HCT116 (cell line): ENCODE measurements around the gene SERINC3. TPM values are rescaled to one million over a fixed set of nuclear protein-coding genes. Genes with fewer than 3 reads are reported as not detected.

Source experiments
- ATAC-seq: fragments of 200-7000 bp; cut with Tn5 transposase; 2 replicates; pipeline ENCODE4 v1.9.1; 2020; ENCODE audit warnings: mild to moderate bottlenecking, moderate library complexity
- BruUV-seq: library from RNA; stranded (reverse); fragments of 400-500 nt; replicated peaks from 2 replicates; lab custom pipeline; 2021; lab: Mats Ljungman, UMichigan
- CTCF ChIA-PET: fragments of 300-600 bp; sonication (Branson Sonifier 250); formaldehyde crosslinking; loops from one replicate; lab custom pipeline; 2021; ENCODE audit warnings: antibody characterized with exemption; lab: Charles Lee
- POLR2A ChIA-PET: fragments of 300-600, 350-600 bp; sonication (Branson Sonifier 250); formaldehyde crosslinking; loops from one replicate; lab custom pipeline; 2021; ENCODE audit warnings: antibody characterized with exemption; lab: Charles Lee
- RAD21 ChIA-PET, 2 experiments: fragments of 300-600 bp; sonication (Branson Sonifier 250); formaldehyde crosslinking; loops; one replicate each; lab custom pipeline; 2023; ENCODE audit warnings: low total read pairs in 2 of 2; ENCODE audit not compliant: uncharacterized antibody in 2 of 2, unreplicated experiment in 2 of 2, low non-redundant PET in 1 of 2; lab: Charles Lee
- DNase-seq: peaks from one replicate; pipeline ENCODE4 v3.0.0-alpha.2; 2010; ENCODE audit warnings: low read depth, low spot score
- H2AFZ ChIP-seq: fragments of 200-600 bp; shearing (Covaris generic), sonication (generic); 2 replicates; pipeline ENCODE4 v1.6.1; 2017; ENCODE audit warnings: low read depth, mixed run types, mixed read lengths, antibody characterized with exemption, low read length; ENCODE audit not compliant: poor library complexity, severe bottlenecking
- H3K27ac ChIP-seq: 2 replicates; pipeline ENCODE4 v1.5.1; 2012; ENCODE audit warnings: low read depth, low read length
- H3K27me3 ChIP-seq: fragments of 200-600 bp; sonication (generic); 2 replicates; pipeline ENCODE4 v1.6.1; 2016; ENCODE audit warnings: mixed run types, low read length, mixed read lengths; ENCODE audit not compliant: insufficient read depth
- H3K36me3 ChIP-seq, 2 experiments: fragments of 200-500 bp in 1 of 2; fragments of 200-600 bp in 1 of 2; sonication (Bioruptor generic) in 1 of 2; sonication (generic) in 1 of 2; 2 replicates each; pipeline versions ENCODE4 v1.5.1 to v1.6.1; 2014 to 2016; ENCODE audit warnings: low read length in 2 of 2, inconsistent platforms in 1 of 2, mixed read lengths in 1 of 2, mixed run types in 1 of 2; ENCODE audit not compliant: insufficient read depth in 2 of 2, control insufficient read depth in 1 of 2
- H3K4me1 ChIP-seq, 2 experiments: fragments of 200-600 bp in 1 of 2; sonication (generic) in 1 of 2; 2 replicates each; pipeline versions ENCODE4 v1.5.1 to v1.6.1; 2012 to 2017; ENCODE audit warnings: low read length in 2 of 2, inconsistent platforms in 1 of 2, mild to moderate bottlenecking in 1 of 2, mixed read lengths in 1 of 2, mixed run types in 1 of 2, moderate library complexity in 1 of 2; ENCODE audit not compliant: insufficient read depth in 2 of 2, control insufficient read depth in 1 of 2
- H3K4me2 ChIP-seq: fragments of 200-600 bp; sonication (generic); 2 replicates; pipeline ENCODE4 v1.6.1; 2017; ENCODE audit warnings: mixed run types, low read length, mixed read lengths
- H3K4me3 ChIP-seq, 2 experiments: fragments of 200-600 bp in 1 of 2; sonication (generic) in 1 of 2; replicated peaks in 1 of 2; 2 replicates each; pipeline ENCODE4 v1.5.1; 2011 to 2016; ENCODE audit warnings: low read length in 2 of 2, control low read depth in 1 of 2, low read depth in 1 of 2, mild to moderate bottlenecking in 1 of 2, mixed read lengths in 1 of 2, mixed run types in 1 of 2
- H3K79me2 ChIP-seq: fragments of 200-600 bp; sonication (generic); 2 replicates; pipeline ENCODE4 v1.6.1; 2017; ENCODE audit warnings: mild to moderate bottlenecking, mixed run types, low read length, moderate library complexity, mixed read lengths; ENCODE audit not compliant: insufficient read depth
- H3K9ac ChIP-seq: fragments of 200-600 bp; sonication (generic); 2 replicates; pipeline ENCODE4 v1.6.1; 2016; ENCODE audit warnings: low read length, mixed read lengths
- H3K9me2 ChIP-seq: fragments of 200-600 bp; sonication (generic), shearing (Covaris generic); 2 replicates; pipeline ENCODE4 v1.6.1; 2017; ENCODE audit warnings: mixed run types, mild to moderate bottlenecking, moderate library complexity; ENCODE audit not compliant: insufficient read depth
- H3K9me3 ChIP-seq, 2 experiments: fragments of 200-500 bp in 1 of 2; fragments of 200-600 bp in 1 of 2; sonication (Bioruptor generic) in 1 of 2; sonication (generic) in 1 of 2; 2 replicates each; pipeline ENCODE4 v1.6.1; 2014 to 2017; ENCODE audit warnings: low read length in 2 of 2, mixed read lengths in 2 of 2, inconsistent platforms in 1 of 2, low read depth in 1 of 2, mild to moderate bottlenecking in 1 of 2, mixed run types in 1 of 2, moderate library complexity in 1 of 2; ENCODE audit not compliant: control insufficient read depth in 1 of 2, insufficient read depth in 1 of 2
- H4K20me1 ChIP-seq: fragments of 200-600 bp; sonication (generic), shearing (Covaris generic); 2 replicates; pipeline ENCODE4 v1.6.1; 2017; ENCODE audit warnings: mixed run types, mild to moderate bottlenecking, moderate library complexity; ENCODE audit not compliant: insufficient read depth
- CTCF ChIP-seq, 3 experiments: fragments of 200-600 bp in 1 of 3; sonication (generic) in 1 of 3; IDR thresholded peaks in 2 of 3; conservative IDR thresholded peaks in 1 of 3; 2 replicates each; pipeline ENCODE4 v1.5.1; 2012 to 2017; ENCODE audit warnings: low read depth in 2 of 3, low read length in 2 of 3, antibody characterized with exemption in 1 of 3, borderline replicate concordance in 1 of 3, control low read depth in 1 of 3, mild to moderate bottlenecking in 1 of 3, mixed read lengths in 1 of 3, mixed run types in 1 of 3, moderate library complexity in 1 of 3; ENCODE audit not compliant: insufficient read depth in 1 of 3
- EGR1 ChIP-seq: IDR thresholded peaks from 2 replicates; pipeline ENCODE4 v1.6.1; 2012; ENCODE audit warnings: low read depth
- ELF1 ChIP-seq: IDR thresholded peaks from 2 replicates; pipeline ENCODE4 v1.6.1; 2012; ENCODE audit warnings: low read depth, borderline replicate concordance
- EZH2 ChIP-seq: fragments of 200-600 bp; sonication (generic); IDR thresholded peaks from 2 replicates; pipeline ENCODE4 v1.6.1; 2017; ENCODE audit warnings: antibody characterized with exemption, mixed run types
- EZH2phosphoT487 ChIP-seq: fragments of 200-600 bp; IDR thresholded peaks from 2 replicates; pipeline ENCODE4 v1.6.1; 2018; ENCODE audit warnings: antibody characterized with exemption, borderline replicate concordance
- JUND ChIP-seq: IDR thresholded peaks from 2 replicates; pipeline ENCODE4 v1.6.1; 2012
- MAX ChIP-seq: IDR thresholded peaks from 2 replicates; pipeline ENCODE4 v1.6.1; 2012
- POLR2AphosphoS5 ChIP-seq: IDR thresholded peaks from 2 replicates; pipeline ENCODE4 v1.6.1; 2011; ENCODE audit warnings: mild to moderate bottlenecking, low read depth, low read length, moderate library complexity
- REST ChIP-seq: IDR thresholded peaks from 2 replicates; pipeline ENCODE4 v1.6.1; 2012; ENCODE audit warnings: low read depth
- SIN3A ChIP-seq: IDR thresholded peaks from 2 replicates; pipeline ENCODE4 v1.6.1; 2012; ENCODE audit warnings: low read depth
- SP1 ChIP-seq: IDR thresholded peaks from 2 replicates; pipeline ENCODE4 v1.6.1; 2012; ENCODE audit warnings: low read depth
- TCF7L2 ChIP-seq: IDR thresholded peaks from 2 replicates; pipeline ENCODE4 v1.7.0; 2011; ENCODE audit warnings: borderline replicate concordance, inconsistent platforms; ENCODE audit not compliant: insufficient read depth, insufficient read length; ENCODE audit errors: extremely low read depth
- ZBTB33 ChIP-seq: IDR thresholded peaks from 2 replicates; pipeline ENCODE4 v1.6.1; 2011; ENCODE audit warnings: mild to moderate bottlenecking, low read length, moderate library complexity; ENCODE audit not compliant: insufficient replicate concordance; ENCODE audit errors: extremely low read depth
- ZFX ChIP-seq: fragments of 450-650 bp; IDR thresholded peaks from 2 replicates; pipeline ENCODE4 v1.6.1; 2017
- ZNF274 ChIP-seq: fragments of 200-500 bp; sonication (Bioruptor generic); IDR thresholded peaks from 2 replicates; pipeline ENCODE4 v1.6.1; 2014; ENCODE audit warnings: mild to moderate bottlenecking, low read depth, low read length, inconsistent platforms
- intact Hi-C: fragments of 100-400 bp; cut with micrococcal nuclease; formaldehyde crosslinking; loops from 2 replicates; pipeline ENCODE4 v1.10.0; 2022
- total RNA-seq: library from RNA; stranded (reverse); gene quantifications from one replicate; pipeline ENCODE4 v1.2.1, GENCODE V29; 2021; ENCODE audit not compliant: unreplicated experiment

The SERINC3 gene
- total RNA-seq, 1 experiment from 2014 or later, result 56.8 TPM

GRCh38 chr20:44528309-44528708 is 6.4 kb upstream of the SERINC3 start:
- H2AFZ ChIP-seq, result no peak overlapping the region
- H3K27ac ChIP-seq, result no peak overlapping the region
- CTCF ChIA-PET, result no interaction called here
- no peaks in the 10 kb centered on the region for H4K20me1 ChIP-seq
- no peak overlapping the region for H3K4me2 ChIP-seq
- H3K9me2 ChIP-seq, result no peaks in the 10 kb centered on the region
- no peak for DNase-seq
- TF ChIP-seq ELF1 (no peak), REST (no peak), MAX (no peak), SIN3A (no peak), SP1 (no peak), ZNF274 (no peak), ZFX (no peak), POLR2AphosphoS5 (no peak), CTCF (IDR thresholded peaks at IDR 0.05 in 2 of 3, conservative IDR thresholded peaks at IDR 0.05 in 1 of 3; ENCODE audit: borderline replicate concordance in 1 of 3, insufficient read depth in 1 of 3, low read depth in 2 of 3, low read length in 2 of 3) (no peak), EGR1 (no peak), ZBTB33 (no peak), JUND (no peak), EZH2phosphoT487 (no peak), TCF7L2 (no peak), EZH2 (no peak)
- peaks cover 15 to 34% of the 10 kb centered on the region in 2 experiments for H3K4me1 ChIP-seq
- H3K27me3 ChIP-seq, result no peaks in the 10 kb centered on the region
- no peaks in the 10 kb centered on the region for H3K36me3 ChIP-seq
- no peaks in the 10 kb centered on the region for H3K79me2 ChIP-seq
- intact Hi-C loops, result no loop called here
- H3K9ac ChIP-seq, result no peak overlapping the region
- POLR2A ChIA-PET, result no interaction called here
- no TSS peak for BruUV-seq
- no peak for ATAC-seq
- H3K9me3 ChIP-seq, result no peaks in the 10 kb centered on the region
- RAD21 ChIA-PET, result no interaction called here
- H3K4me3 ChIP-seq, result no peak overlapping the region
